GM12878 (cell line): ENCODE results near the gene GOPC. TPM values are rescaled to one million over a fixed set of nuclear protein-coding genes. Genes with fewer than 3 reads are reported as not detected.

ENCODE experiments used
- ATAC-seq: fragments of 200-7000 bp; cut with Tn5 transposase; 3 replicates; pipeline ENCODE4 v1.9.1; 2020; ENCODE audit warnings: mild to moderate bottlenecking, moderate library complexity
- BruUV-seq: library from RNA; stranded (reverse); fragments of 400-500 nt; replicated peaks from 2 replicates; lab custom pipeline; 2021; lab: Mats Ljungman, UMichigan
- CTCF ChIA-PET: fragments of 300-600 bp; sonication (Branson Sonifier 250); formaldehyde crosslinking; extraction: SDS; loops from one replicate; lab custom pipeline; 2021; ENCODE audit warnings: inconsistent platforms; lab: Yijun Ruan, JAX
- POLR2A ChIA-PET: fragments of 350-600 bp; formaldehyde crosslinking; extraction: SDS; loops from one replicate; lab custom pipeline; 2021; ENCODE audit warnings: inconsistent platforms; lab: Charles Lee
- RAD21 ChIA-PET: fragments of 300-600 bp; sonication (Branson Sonifier 250); formaldehyde crosslinking; loops from one replicate; lab custom pipeline; 2023; ENCODE audit warnings: antibody characterized with exemption; ENCODE audit not compliant: unreplicated experiment; lab: Charles Lee
- SMC1A ChIA-PET: fragments of 300-600 bp; sonication (Branson Sonifier 250); formaldehyde crosslinking; loops from one replicate; lab custom pipeline; 2023; ENCODE audit not compliant: unreplicated experiment, uncharacterized antibody; lab: Charles Lee
- DNase-seq: peaks from one replicate; pipeline ENCODE4 v3.0.0-alpha.2; 2011; ENCODE audit warnings: low read depth, low spot score
- FAIRE-seq: peaks from 3 replicates; lab custom pipeline; 2011; peaks lifted over from hg19 to GRCh38; lab: Jason Lieb, UNC
- H2AFZ ChIP-seq: 2 replicates; pipeline ENCODE4 v1.6.0; 2011; ENCODE audit warnings: low read depth, low read length, control low read depth; ENCODE audit not compliant: control insufficient read depth
- H3K27ac ChIP-seq: 2 replicates; pipeline ENCODE4 v1.5.1; 2011; ENCODE audit warnings: control low read depth; ENCODE audit not compliant: control insufficient read depth, insufficient read depth
- H3K27me3 ChIP-seq, 2 experiments: replicated peaks in 1 of 2; 2 replicates each; pipeline versions ENCODE4 v1.6.0 to v1.6.1; 2011; ENCODE audit warnings: low read length in 1 of 2; ENCODE audit not compliant: control insufficient read depth in 2 of 2, insufficient read depth in 2 of 2
- H3K36me3 ChIP-seq, 2 experiments: 2 replicates each; pipeline ENCODE4 v1.5.1; 2011; ENCODE audit warnings: low read length in 1 of 2; ENCODE audit not compliant: control insufficient read depth in 2 of 2, insufficient read depth in 2 of 2
- H3K4me1 ChIP-seq: 2 replicates; pipeline ENCODE4 v1.6.1; 2011; ENCODE audit warnings: mild to moderate bottlenecking, low read length, moderate library complexity, mixed read lengths; ENCODE audit not compliant: control insufficient read depth, insufficient read depth
- H3K4me2 ChIP-seq: 2 replicates; pipeline ENCODE4 v1.6.0; 2011; ENCODE audit warnings: control low read depth; ENCODE audit not compliant: control insufficient read depth, insufficient read depth
- H3K4me3 ChIP-seq: fragments of 200-600 bp; sonication (generic); 2 replicates; pipeline ENCODE4 v1.5.1; 2016
- H3K79me2 ChIP-seq: 2 replicates; pipeline ENCODE4 v1.6.0; 2011; ENCODE audit warnings: low read length; ENCODE audit not compliant: control insufficient read depth, insufficient read depth
- H3K9ac ChIP-seq: 2 replicates; pipeline ENCODE4 v1.8.0; 2011; ENCODE audit warnings: low read length, control low read depth, mixed read lengths; ENCODE audit not compliant: control insufficient read depth, insufficient read depth
- H3K9me3 ChIP-seq: replicated peaks from 3 replicates; pipeline ENCODE4 v1.5.1; 2011; ENCODE audit warnings: mild to moderate bottlenecking, low read length; ENCODE audit not compliant: control insufficient read depth, insufficient read depth
- H4K20me1 ChIP-seq: 2 replicates; pipeline ENCODE4 v1.6.0; 2011; ENCODE audit not compliant: control insufficient read depth, insufficient read depth
- CBX3 ChIP-seq: fragments of 200-600 bp; sonication (generic); IDR thresholded peaks from 2 replicates; pipeline ENCODE4 v1.6.1; 2016; ENCODE audit warnings: low read depth, borderline replicate concordance
- HDGF ChIP-seq: fragments of 450-650 bp; IDR thresholded peaks from 2 replicates; pipeline ENCODE4 v1.6.1; 2016; ENCODE audit warnings: antibody characterized with exemption
- IKZF2 ChIP-seq, 2 experiments: fragments of 450-650 bp; IDR thresholded peaks; 2 replicates each; pipeline ENCODE4 v1.6.1; 2017; ENCODE audit warnings: mild to moderate bottlenecking in 2 of 2, moderate library complexity in 2 of 2
- MEF2A ChIP-seq: IDR thresholded peaks from 2 replicates; pipeline ENCODE4 v1.6.1; 2011; ENCODE audit warnings: low read depth, mild to moderate bottlenecking, low read length, moderate library complexity; ENCODE audit not compliant: insufficient read depth
- PBX3 ChIP-seq: IDR thresholded peaks from 2 replicates; pipeline ENCODE4 v1.6.1; 2011; ENCODE audit warnings: mild to moderate bottlenecking, low read depth, low read length, moderate library complexity; ENCODE audit not compliant: insufficient replicate concordance
- PRDM15 ChIP-seq: fragments of 450-650 bp; formaldehyde crosslinking; IDR thresholded peaks from 2 replicates; pipeline ENCODE4 v1.4.0; 2020; ENCODE audit warnings: mild to moderate bottlenecking, moderate library complexity
- SMC3 ChIP-seq: IDR thresholded peaks from 2 replicates; pipeline ENCODE4 v1.6.1; 2011; ENCODE audit warnings: low read length, improper control_type of control experiment, borderline replicate concordance
- SUPT20H ChIP-seq: IDR thresholded peaks from 2 replicates; pipeline ENCODE4 v1.6.1; 2011; ENCODE audit warnings: low read depth, mild to moderate bottlenecking, low read length, moderate library complexity, borderline replicate concordance; ENCODE audit not compliant: control insufficient read depth
- TBL1XR1 ChIP-seq: IDR thresholded peaks from 2 replicates; pipeline ENCODE4 v1.6.1; 2012; ENCODE audit warnings: low read depth, low read length, improper control_type of control experiment
- TCF12 ChIP-seq: IDR thresholded peaks from 2 replicates; pipeline ENCODE4 v1.6.1; 2011; ENCODE audit warnings: low read depth, mild to moderate bottlenecking, low read length
- YBX1 ChIP-seq: fragments of 450-650 bp; IDR thresholded peaks from 2 replicates; pipeline ENCODE4 v1.6.1; 2016; ENCODE audit warnings: antibody characterized with exemption
- ZNF384 ChIP-seq: IDR thresholded peaks from 2 replicates; pipeline ENCODE4 v1.6.1; 2012; ENCODE audit warnings: low read depth, mild to moderate bottlenecking, low read length, improper control_type of control experiment, borderline replicate concordance
- WGBS: methylation state at CpG from one replicate; pipeline ENCODE4 v1.1.6; 2016; ENCODE audit warnings: low lambda C conversion rate; ENCODE audit not compliant: insufficient replicate concordance, insufficient coverage; ENCODE audit errors: missing lambda C conversion rate; 5-methylcytosine and 5-hydroxymethylcytosine counted together
- in situ Hi-C: fragments of 300-500 bp; cut with MboI; formaldehyde crosslinking; loops from 9 replicates; pipeline ENCODE4 v1.14.3; 2018; ENCODE audit warnings: mixed read lengths
- intact Hi-C: fragments of 100-400 bp; cut with micrococcal nuclease; formaldehyde crosslinking; loops from one replicate; pipeline ENCODE4 v1.14.2; 2022; ENCODE audit not compliant: unreplicated experiment
- polyA plus RNA-seq, 11 experiments: library from polyadenylated mRNA; depleted of rRNA in 4 of 11; unstranded in 6 of 11; stranded (reverse) in 5 of 11; fragments of >200 nt; fragmentation: Nextera tagmentation in 4 of 11; fragmentation: Illumina TruSeq in 1 of 11; extraction: Ambion mirVana in 4 of 11; extraction: Trizol in 1 of 11; gene quantifications; 1 replicate in 1 of 11; 2 replicates in 10 of 11; pipeline versions ENCODE4 v1.2.1 to v1.2.3, GENCODE V29; 2011 to 2016; ENCODE audit warnings: inconsistent platforms in 2 of 11, missing spikeins in 2 of 11, low read depth in 1 of 11
- total RNA-seq, 4 experiments: library from RNA; depleted of rRNA in 3 of 4; stranded (reverse); fragments of >200 nt in 3 of 4; fragmentation: Illumina TruSeq in 1 of 4; extraction: Trizol in 1 of 4; gene quantifications; 2 replicates each; pipeline versions ENCODE4 v1.2.1 to v1.2.3, GENCODE V29; 2013 to 2021
- TF ChIP-seq, protein P1 (sequence below): IDR thresholded peaks from 2 replicates; pipeline ENCODE4 v1.6.1; 2012; ENCODE audit warnings: low read depth, low read length, improper control_type of control experiment

The GOPC gene
- total and polyA plus RNA-seq, 10 of the 15 experiments (the other 5 are each of a cell fraction or from before 2014, with no cell fraction given) = 5.8 to 28.5 (median 18.0) TPM

DNA sequence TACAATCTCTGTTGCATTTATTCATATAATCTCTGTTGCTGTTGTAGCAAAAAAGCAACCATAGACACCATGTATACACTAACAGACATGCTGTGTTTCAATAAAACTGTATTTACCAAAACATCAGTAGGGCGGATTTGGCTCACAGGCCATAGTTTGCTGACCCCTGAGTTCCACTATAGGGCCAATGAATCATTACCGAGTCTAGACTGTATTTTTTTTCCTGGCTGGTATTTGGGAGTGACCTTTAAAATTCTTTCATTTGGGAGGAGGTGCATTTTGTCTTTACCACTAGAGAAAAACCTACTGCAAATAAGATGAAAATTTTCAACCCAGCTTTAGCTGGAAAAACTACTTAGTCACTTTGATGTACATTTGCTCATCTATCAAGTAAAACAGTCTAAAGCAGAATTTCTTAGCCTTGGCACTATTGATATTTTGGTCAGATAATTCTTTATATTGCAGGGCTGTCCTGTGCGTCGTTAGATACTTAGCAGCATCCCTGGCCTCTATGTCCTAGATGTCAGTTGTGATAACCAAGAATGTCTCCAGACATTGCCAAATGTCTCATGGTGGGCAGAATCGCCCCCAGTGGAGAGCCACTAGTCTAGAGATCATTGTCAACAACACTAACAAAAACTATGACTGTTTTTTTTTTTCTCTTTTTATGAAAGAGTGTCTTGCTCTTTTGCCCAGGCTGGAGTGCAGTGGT lies 80.4 kb downstream of the GOPC start:
- no peak overlapping the region for H3K4me3 ChIP-seq
- WGBS = 56% methylated on average over 5 of the region's 5 CpGs
- intact Hi-C loops = no loop called here
- no peak overlapping the region for H3K9ac ChIP-seq
- no peak for ATAC-seq
- H3K36me3 ChIP-seq = no peaks in the 10 kb centered on the region
- ChIA-PET POLR2A (no interaction called here), SMC1A (interaction anchor here (0.7 to 0.9 kb wide), 2 partner anchors 10 to 64 kb away, joined by 3 read pairs; no protein-coding TSS in a partner anchor), RAD21 (no interaction called here), CTCF (no interaction called here)
- no peaks in the 10 kb centered on the region for H4K20me1 ChIP-seq
- no peaks in the 10 kb centered on the region; the same call in 2 of the 3 replicates for H3K9me3 ChIP-seq
- no peaks in the 10 kb centered on the region for H3K27me3 ChIP-seq
- H3K4me1 ChIP-seq = no peaks in the 10 kb centered on the region
- DNase-seq = no peak
- no peak overlapping the region for H3K4me2 ChIP-seq
- no TSS peak for BruUV-seq
- H3K79me2 ChIP-seq = no peaks in the 10 kb centered on the region
- H2AFZ ChIP-seq = no peak overlapping the region
- in situ Hi-C loops = no loop called here
- no peak overlapping the region for H3K27ac ChIP-seq
- TF ChIP-seq IKZF2 (IDR thresholded peaks at IDR 0.05) (no peak), PRDM15 (CRISPR knock-in tag) (no peak), PBX3 (no peak), TBL1XR1 (no peak), ZNF384 (no peak), CBX3 (no peak), SMC3 (no peak), SUPT20H (no peak), MEF2A (no peak), HDGF (no peak), TCF12 (no peak), YBX1 (no peak)
- TF ChIP-seq, protein P1, sequence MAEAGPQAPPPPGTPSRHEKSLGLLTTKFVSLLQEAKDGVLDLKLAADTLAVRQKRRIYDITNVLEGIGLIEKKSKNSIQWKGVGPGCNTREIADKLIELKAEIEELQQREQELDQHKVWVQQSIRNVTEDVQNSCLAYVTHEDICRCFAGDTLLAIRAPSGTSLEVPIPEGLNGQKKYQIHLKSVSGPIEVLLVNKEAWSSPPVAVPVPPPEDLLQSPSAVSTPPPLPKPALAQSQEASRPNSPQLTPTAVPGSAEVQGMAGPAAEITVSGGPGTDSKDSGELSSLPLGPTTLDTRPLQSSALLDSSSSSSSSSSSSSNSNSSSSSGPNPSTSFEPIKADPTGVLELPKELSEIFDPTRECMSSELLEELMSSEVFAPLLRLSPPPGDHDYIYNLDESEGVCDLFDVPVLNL = no peak
- no peak for FAIRE-seq
